Mucosa of descending colon (tissue), 3 donors: ENCODE data around the gene PROC. TPM values are rescaled to one million over a fixed set of nuclear protein-coding genes. Genes with fewer than 3 reads are reported as not detected.

Source experiments
- ATAC-seq: fragments of 200-7000 bp; cut with Tn5 transposase; one replicate; pipeline ENCODE4 v1.9.1; 2020; ENCODE audit warnings: mild to moderate bottlenecking, moderate library complexity
- DNase-seq, 3 donors: peaks; one replicate each; pipeline ENCODE4 v3.0.0-alpha.2; 2020
- H3K36me3 ChIP-seq: fragments of 200-600 bp; one replicate; pipeline ENCODE4 v1.8.0; 2021; ENCODE audit warnings: low read depth, mild to moderate bottlenecking
- H3K4me1 ChIP-seq: fragments of 200-600 bp; one replicate; pipeline ENCODE4 v1.8.0; 2021; ENCODE audit warnings: low read depth, mild to moderate bottlenecking
- H3K4me3 ChIP-seq: fragments of 200-600 bp; one replicate; pipeline ENCODE4 v1.8.0; 2021; ENCODE audit warnings: mild to moderate bottlenecking
- H3K9me3 ChIP-seq: fragments of 200-600 bp; one replicate; pipeline ENCODE4 v1.8.0; 2021; ENCODE audit warnings: mild to moderate bottlenecking
- CTCF ChIP-seq: fragments of 200-600 bp; IDR thresholded peaks from one replicate; pipeline ENCODE4 v1.8.0; 2022; ENCODE audit warnings: antibody characterized with exemption, mild to moderate bottlenecking
- intact Hi-C, 2 donors: fragments of 100-400 bp; cut with DNase I in 1 of 2; cut with micrococcal nuclease in 1 of 2; formaldehyde crosslinking; loops; one replicate each; pipeline versions ENCODE4 v1.11.0 to v1.11.1; 2022; cut with DNase I, micrococcal nuclease
- total RNA-seq, 3 donors: library from RNA; stranded (reverse); fragmentation: NEBNext Ultra II Directional in 2 of 3; extraction: Animal tissue kit (Norgen Biotek cat#: 25700) in 2 of 3; gene quantifications; one replicate each; pipeline versions ENCODE4 v1.2.1 to v1.2.4, GENCODE V29; 2021 to 2023
- donor health status: DM: no; HTN: no; CAD: no; lungs with moderate emphysema.
- donor health status: DM: no; HTN: no; CAD: no.
- donor health status: DM: no; HTN: yes; CAD: no.

PROC gene
- total RNA-seq, 3 donors from 2014 or later: 0.80 to 3.6 (median 0.95) TPM

GRCh38 chr2:127377262-127377661 is 41.0 kb upstream of the PROC start:
- intact Hi-C loops: no loop called here
- ATAC-seq (no peak), DNase-seq (no peak)
- no peak overlapping the region for H3K4me3 ChIP-seq
- no peaks in the 10 kb centered on the region for H3K36me3 ChIP-seq
- TF ChIP-seq CTCF: no peak
- H3K9me3 ChIP-seq: peaks cover 6% of the 10 kb centered on the region
- H3K4me1 ChIP-seq: no peaks in the 10 kb centered on the region

GRCh38 chr2:127378720-127379119 is 39.5 kb upstream of the PROC start:
- Histone ChIP-seq H3K4me3 (no peak overlapping the region), H3K4me1 (no peaks in the 10 kb centered on the region), H3K9me3 (peaks cover 6% of the 10 kb centered on the region), H3K36me3 (no peaks in the 10 kb centered on the region)
- intact Hi-C loops: no loop called here
- no peak for ATAC-seq
- TF ChIP-seq CTCF: no peak
- no peak for DNase-seq

- no peak for TF ChIP-seq CTCF
- no peaks in the 10 kb centered on the region for H3K4me1 ChIP-seq
- H3K4me3 ChIP-seq: no peak overlapping the region
- H3K36me3 ChIP-seq: no peaks in the 10 kb centered on the region
- H3K9me3 ChIP-seq: peaks cover 6% of the 10 kb centered on the region
- ATAC-seq (no peak), DNase-seq (no peak)
- intact Hi-C loops: no loop called here
These were observed 38.4 kb upstream of the PROC start for GRCh38 chr2:127379712-127380355.

GRCh38 chr2:127381762-127382161 is 36.5 kb upstream of the PROC start:
- intact Hi-C loops: no loop called here
- no peak for ATAC-seq

GRCh38 chr2:127382831-127383230 is 35.4 kb upstream of the PROC start:
- TF ChIP-seq CTCF: no peak
- no peaks in the 10 kb centered on the region for H3K9me3 ChIP-seq
- H3K36me3 ChIP-seq: no peaks in the 10 kb centered on the region
- intact Hi-C loops: no loop called here
- H3K4me3 ChIP-seq: no peak overlapping the region
- DNase-seq: no peak
- H3K4me1 ChIP-seq: peaks cover 10% of the 10 kb centered on the region
- no peak for ATAC-seq

More at GRCh38 chr2:127381762-127382161, 36.5 kb upstream of the PROC start:
- TF ChIP-seq CTCF: no peak
- Histone ChIP-seq H3K9me3 (no peaks in the 10 kb centered on the region), H3K4me3 (no peak overlapping the region), H3K36me3 (no peaks in the 10 kb centered on the region), H3K4me1 (peaks cover 10% of the 10 kb centered on the region)
- DNase-seq: no peak

- intact Hi-C loops: no loop called here
- Histone ChIP-seq H3K4me3 (no peak overlapping the region), H3K9me3 (no peaks in the 10 kb centered on the region), H3K4me1 (peaks cover 10% of the 10 kb centered on the region), H3K36me3 (no peaks in the 10 kb centered on the region)
- DNase-seq (no peak), ATAC-seq (no peak)
- TF ChIP-seq CTCF: no peak
These were observed 33.7 kb upstream of the PROC start for GRCh38 chr2:127384529-127384928.
